ENCODE results near the gene GNAI1.

DNA sequence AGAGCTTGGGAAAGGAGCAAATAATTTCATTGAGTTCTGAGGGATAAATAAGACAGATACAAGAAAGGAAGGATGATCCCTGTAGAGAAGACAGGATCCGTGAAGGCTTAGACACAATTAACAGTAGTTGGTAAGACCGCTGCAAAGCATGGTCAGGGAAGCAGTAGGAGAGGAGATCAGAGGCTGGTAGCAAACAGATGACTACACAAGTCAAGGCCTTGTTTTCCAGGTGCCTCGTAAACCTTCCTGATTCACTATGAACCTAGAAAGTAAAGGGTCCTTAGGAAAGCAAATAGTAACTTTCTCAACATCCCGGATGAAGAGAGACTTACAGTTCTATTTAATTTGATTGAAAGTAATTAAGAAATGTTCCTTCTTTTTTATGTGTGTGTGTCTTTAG, 118.6 kb downstream of the GNAI1 start:
- TF ChIP-seq CTCF (IDR thresholded peaks at IDR 0.05), result no peak
- no peak for TF ChIP-seq POLR2A (IDR thresholded peaks at IDR 0.05)
